Cardiac fibroblast (primary cell): ENCODE data around the gene TMEM87A.

ENCODE experiments used
- DNase-seq, 2 donors: peaks; one replicate each; pipeline versions ENCODE4 v3.0.0 to v3.0.0-alpha.2; 2010; ENCODE audit warnings: low read depth in 2 of 2
- H3K4me3 ChIP-seq, 2 donors: replicated peaks in 1 of 2; 1 replicate in 1 of 2; 2 replicates in 1 of 2; pipeline ENCODE4 v1.5.1; 2011; ENCODE audit warnings: low read depth in 2 of 2, low read length in 2 of 2, mild to moderate bottlenecking in 2 of 2, moderate library complexity in 1 of 2
- TF ChIP-seq, protein P1 (sequence below): IDR thresholded peaks from one replicate; pipeline ENCODE4 v1.5.1; 2011; ENCODE audit warnings: low read depth, mild to moderate bottlenecking, low read length, inconsistent platforms

The TMEM87A gene

GRCh38 chr15:42289166-42289565, 15.9 kb upstream of the TMEM87A start:
- H3K4me3 ChIP-seq: no peak overlapping the region
- DNase-seq: no peak
- TF ChIP-seq, protein P1, sequence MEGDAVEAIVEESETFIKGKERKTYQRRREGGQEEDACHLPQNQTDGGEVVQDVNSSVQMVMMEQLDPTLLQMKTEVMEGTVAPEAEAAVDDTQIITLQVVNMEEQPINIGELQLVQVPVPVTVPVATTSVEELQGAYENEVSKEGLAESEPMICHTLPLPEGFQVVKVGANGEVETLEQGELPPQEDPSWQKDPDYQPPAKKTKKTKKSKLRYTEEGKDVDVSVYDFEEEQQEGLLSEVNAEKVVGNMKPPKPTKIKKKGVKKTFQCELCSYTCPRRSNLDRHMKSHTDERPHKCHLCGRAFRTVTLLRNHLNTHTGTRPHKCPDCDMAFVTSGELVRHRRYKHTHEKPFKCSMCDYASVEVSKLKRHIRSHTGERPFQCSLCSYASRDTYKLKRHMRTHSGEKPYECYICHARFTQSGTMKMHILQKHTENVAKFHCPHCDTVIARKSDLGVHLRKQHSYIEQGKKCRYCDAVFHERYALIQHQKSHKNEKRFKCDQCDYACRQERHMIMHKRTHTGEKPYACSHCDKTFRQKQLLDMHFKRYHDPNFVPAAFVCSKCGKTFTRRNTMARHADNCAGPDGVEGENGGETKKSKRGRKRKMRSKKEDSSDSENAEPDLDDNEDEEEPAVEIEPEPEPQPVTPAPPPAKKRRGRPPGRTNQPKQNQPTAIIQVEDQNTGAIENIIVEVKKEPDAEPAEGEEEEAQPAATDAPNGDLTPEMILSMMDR: no peak

GRCh38 chr15:42287931-42288330, 14.7 kb upstream of the TMEM87A start:
- H3K4me3 ChIP-seq: no peak overlapping the region
- TF ChIP-seq, protein P1: no peak
- no peak for DNase-seq

DNA sequence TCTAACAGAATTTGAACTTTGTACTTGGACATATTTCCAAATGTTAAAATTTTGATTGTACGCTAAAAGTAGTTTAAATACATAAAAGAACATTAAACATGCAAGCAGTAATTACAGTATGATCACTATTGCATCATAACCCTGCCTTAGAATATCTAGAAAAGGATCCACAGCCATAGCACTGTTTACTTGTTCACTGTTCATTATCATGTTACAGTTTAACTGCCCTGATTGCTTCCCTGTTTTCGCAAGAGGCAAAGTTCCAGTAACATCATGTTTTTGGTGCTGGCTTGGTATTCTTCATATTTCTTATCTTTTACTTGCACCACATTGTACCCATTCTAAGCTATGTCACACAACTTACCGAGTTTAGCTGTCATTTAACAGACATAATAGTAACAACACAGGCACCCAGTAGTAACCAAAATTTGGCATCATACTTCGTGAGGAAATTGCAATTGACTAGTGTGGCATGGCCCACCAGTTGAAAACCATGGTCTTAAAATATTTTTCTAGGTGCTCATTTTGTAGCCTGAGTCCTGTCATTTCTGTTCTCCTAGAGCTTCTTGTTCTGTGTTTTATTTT, 13.3 kb upstream of the TMEM87A start:
- DNase-seq: peak; percentile 11 to 40
- TF ChIP-seq, protein P1: no peak
- no peak overlapping the region for H3K4me3 ChIP-seq

DNA sequence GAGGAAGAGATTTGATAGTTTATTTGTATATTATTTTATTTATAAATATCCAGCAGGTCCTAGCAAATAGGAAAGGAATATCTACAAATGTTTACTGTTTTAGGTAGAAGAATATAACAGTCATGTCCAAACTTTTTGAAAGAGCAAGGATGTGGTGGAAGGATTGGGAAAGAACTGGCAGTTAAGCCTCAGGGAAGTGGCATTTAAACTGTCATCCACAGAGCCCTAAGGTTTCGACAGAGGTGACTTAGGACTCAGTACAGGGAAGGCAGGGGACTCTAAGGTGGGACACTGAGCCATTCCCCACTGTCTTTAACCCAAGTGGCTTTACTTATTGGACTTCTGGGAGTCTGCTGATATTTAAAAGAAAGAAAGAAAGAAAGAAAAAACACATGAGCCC, 11.8 kb upstream of the TMEM87A start:
- no peak overlapping the region for H3K4me3 ChIP-seq
- peak in 1 of 2 donors; percentile 9 for DNase-seq
- TF ChIP-seq, protein P1: no peak

DNA sequence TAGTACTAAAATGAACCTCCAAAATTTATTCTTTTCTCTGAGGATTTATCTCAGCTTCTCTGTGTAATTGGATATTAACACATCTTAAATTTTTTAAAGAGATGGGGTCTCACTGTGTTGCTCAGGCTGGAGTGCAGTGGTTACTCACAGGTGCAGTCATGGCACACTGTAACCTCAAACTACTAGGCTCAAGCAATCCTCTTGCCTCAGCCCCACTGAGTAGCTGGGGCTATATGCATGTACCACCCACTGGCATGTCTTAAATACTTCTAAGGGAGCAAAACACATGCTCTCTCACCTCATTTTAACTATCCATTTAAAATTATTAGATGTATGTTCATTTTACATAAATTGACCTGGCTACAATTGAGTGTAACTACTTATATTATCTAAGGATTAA, 11.3 kb upstream of the TMEM87A start:
- DNase-seq: no peak
- H3K4me3 ChIP-seq: no peak overlapping the region
- TF ChIP-seq, protein P1: no peak

DNA sequence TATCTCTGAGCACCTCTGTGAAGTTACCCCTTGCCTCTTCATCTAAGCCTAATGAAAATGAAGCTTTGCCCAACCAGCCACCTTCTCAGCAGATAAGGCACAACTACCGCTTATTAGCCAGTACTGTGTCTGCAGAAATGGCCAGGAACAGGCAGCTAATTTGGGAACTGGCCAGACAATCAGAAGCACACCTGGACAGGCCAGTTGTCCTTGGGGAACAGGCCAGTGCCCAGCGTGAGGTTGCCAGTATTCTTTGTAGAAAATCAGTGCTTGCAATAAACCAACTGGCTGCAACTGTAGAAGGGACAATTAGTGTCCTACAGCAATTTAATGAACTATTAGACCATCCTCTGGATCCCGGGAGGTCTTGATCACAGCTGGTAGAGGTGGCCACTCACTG, 10.4 kb upstream of the TMEM87A start:
- no peak overlapping the region for H3K4me3 ChIP-seq
- TF ChIP-seq, protein P1: no peak
- no peak for DNase-seq

DNA sequence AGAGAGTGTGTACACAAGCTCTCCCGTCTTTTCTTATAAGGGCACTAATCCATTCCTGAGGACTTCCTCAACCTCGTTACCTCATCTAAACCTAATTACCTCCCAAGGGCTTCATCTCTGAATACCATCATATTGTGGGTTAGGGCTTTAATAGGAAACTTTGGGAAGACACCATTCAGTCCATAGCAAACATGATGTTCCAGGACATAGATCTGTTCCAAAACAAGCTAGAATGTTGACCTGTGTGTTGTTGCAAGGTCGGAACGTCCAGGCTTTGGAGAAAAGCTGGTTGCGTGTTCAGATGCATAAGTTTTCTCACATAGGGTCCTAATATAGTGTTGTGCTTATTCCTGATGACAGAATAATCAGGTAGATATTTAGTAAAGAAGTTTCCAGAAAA, 9.7 kb upstream of the TMEM87A start:
- TF ChIP-seq, protein P1: no peak
- H3K4me3 ChIP-seq: no peak overlapping the region
- DNase-seq: no peak
